NCI-H82 treated with DMSO at 0.1 percent for 48 hours (cell line): ENCODE results near the gene KDM2A.

Experiments used
- DNase-seq: peaks from one replicate; lab custom pipeline; 2025; ENCODE audit not compliant: unreplicated experiment; lab: John Stamatoyannopoulos, UW

Gene KDM2A

DNA sequence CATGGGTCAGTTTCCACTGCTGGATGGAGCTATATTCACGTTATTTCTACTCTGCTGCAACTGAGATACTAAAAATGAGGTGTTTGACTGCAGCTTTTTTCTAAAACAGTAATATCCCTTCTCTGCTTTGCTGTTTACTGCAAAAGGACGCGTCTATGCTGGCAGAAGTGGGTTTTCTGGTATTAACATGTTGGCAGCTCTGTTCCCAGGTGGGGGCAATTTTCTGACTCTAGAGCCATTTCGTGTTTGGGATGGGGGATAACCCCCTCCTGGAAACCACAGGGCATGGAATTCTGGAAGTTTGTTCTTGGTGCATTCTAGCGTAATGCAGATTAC lies 152.1 kb downstream of the KDM2A start:
- no peak for DNase-seq

DNA sequence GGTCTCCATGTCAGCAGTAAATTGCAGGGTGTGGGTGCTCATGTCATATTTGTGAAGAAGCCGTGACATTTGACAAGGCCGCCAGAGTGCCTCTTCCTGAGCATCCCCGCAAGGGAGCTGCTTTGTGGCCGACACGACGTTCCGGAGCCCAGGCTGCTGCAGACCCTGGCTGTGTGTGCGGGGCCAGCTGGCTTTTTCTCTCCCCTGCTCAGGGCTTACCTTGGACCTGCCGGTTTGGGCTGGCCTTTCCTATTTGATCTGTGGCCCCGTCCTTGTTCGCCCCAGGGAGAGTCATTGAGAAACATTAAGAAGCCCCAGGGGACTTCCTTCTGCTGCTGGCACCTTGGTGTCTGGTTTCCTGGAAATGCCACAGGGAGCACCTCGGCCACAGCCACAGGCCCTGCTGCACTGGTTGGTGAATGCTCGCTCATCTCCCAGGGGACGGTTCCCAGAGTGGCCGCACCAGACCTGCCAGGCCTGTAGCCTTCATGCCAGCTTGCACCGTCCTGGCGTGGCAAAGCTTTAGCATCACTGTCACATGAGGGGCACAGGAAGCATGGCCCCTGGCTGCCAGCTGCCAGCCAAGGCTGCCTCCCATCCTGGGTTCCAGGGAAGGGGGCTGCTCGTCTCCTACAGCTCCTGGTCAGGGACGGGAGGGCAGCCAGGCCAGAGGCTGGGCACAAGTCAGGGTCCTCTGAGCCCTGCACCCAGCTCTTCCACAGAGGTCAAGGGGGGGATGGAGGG lies 152.7 kb downstream of the KDM2A start:
- DNase-seq: no peak

DNA sequence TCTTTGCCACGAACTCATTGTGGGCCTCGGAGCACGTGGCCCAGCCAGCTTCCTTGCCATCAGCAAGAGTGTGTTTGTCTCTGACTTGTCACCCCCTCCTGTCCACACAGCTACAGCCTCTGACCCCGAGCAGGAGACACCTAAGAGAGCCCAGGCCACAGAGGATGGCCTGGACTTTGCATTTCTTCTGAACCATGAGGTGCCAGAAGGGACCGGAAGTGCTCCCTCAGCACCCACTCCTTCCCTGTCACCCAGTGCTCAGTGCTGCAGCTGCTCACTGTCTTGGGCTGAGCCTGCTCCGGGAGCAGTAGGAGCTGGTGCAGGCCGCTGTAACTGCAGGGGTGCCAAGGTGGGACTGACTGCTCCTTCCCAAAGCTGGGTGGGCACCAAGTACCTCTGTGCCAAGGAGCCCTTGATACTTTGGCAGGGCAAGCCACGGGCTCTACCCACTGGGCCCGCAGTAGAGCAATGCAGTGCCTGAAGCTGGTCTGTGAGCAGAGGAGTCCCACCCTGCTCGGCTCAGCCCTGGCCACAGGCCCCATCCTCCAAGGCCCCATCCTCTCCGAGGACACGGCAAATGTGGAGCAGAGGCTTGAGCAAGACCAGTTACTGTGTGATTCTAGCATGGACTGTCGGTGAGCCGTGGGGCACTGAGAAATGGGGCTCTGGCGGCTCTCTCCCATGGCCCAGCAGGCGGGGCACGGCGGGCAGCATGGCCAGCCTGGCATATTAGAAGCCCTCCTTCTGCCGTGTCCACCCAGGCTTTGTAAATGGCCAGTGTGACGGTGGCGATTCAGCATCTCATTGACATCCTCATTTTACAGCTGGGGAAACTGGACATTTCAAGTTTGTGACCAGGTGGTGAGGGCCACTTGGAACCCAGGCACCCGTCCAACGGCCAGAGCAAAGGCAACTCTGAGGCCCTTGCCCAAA lies 153.5 kb downstream of the KDM2A start:
- DNase-seq: no peak

DNA sequence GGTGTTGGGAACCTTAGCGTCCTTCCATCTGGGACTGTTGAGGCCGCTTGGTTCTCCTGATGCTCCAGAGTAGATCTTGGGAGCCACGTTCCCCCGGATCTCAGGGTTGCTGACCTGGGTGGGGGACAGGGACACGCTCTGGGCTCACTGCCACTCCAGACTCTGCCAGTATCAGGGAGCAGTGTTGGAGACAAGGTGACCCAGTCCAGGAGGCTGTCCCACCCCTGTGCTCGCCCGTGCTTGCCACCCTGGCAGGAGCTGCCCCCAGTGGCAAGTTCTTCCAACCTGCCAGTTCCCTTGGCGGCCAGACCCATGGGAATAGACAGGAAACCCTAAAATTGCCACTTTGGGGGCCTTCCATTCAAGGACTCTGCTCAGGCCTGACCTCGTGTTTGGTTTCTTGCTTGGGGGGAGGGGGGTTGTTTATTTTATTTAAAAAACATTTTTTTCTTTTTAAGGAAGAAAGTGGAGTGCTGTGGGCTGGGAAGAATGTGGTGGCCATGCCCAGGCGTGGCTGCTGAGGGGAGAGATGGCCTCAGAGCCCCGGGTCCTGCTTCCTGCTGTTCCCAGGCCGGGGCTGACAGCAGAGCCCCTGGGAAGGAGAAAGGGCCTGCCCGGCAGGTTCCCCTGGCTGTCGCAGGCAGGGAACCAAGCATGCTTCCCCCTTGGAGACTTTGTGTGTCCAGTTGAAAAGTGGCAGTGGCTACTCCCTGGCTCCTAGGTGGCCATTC lies 154.4 kb downstream of the KDM2A start:
- DNase-seq: no peak

DNA sequence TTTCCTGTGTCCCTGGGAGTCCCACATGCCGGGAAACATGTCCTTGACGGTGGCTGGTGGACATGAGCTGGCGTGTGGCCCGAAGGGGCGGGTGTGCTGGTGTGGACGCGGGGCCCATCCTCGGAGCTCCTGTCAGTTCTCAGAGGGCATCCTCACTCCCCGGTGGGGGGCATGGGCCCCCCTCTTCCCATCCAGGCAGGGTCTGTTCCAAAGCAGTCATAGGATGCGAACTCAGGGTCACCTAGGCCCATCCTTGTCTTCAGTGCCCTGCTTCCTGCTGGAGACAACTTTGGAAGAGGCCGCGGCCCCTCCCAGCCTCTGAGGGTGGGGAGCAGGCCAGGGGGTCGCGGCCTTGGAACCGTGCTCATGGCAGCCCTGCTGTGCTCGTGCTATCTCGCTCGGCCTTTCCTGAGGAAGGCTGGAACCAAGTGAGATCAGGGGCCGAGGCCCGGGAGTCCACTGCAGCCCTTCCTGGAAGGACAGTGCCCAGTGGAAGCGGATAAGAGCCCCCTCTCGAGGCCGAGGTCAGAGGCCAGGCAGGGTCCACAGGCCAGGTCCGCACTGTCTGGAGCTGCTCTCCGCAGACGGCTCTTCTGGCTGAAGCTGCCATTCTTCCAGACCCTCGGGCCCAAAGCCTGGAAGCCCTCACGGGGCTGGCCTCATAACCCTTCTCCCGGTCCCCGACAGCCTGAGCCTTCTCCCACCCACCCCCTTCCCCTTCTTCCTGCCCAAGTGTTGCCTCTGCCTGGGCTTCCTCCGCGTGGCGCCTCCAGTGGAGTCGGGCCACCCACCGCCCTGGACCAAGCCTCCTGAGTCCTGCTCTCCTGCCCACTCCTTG lies 155.9 kb downstream of the KDM2A start:
- no peak for DNase-seq

DNA sequence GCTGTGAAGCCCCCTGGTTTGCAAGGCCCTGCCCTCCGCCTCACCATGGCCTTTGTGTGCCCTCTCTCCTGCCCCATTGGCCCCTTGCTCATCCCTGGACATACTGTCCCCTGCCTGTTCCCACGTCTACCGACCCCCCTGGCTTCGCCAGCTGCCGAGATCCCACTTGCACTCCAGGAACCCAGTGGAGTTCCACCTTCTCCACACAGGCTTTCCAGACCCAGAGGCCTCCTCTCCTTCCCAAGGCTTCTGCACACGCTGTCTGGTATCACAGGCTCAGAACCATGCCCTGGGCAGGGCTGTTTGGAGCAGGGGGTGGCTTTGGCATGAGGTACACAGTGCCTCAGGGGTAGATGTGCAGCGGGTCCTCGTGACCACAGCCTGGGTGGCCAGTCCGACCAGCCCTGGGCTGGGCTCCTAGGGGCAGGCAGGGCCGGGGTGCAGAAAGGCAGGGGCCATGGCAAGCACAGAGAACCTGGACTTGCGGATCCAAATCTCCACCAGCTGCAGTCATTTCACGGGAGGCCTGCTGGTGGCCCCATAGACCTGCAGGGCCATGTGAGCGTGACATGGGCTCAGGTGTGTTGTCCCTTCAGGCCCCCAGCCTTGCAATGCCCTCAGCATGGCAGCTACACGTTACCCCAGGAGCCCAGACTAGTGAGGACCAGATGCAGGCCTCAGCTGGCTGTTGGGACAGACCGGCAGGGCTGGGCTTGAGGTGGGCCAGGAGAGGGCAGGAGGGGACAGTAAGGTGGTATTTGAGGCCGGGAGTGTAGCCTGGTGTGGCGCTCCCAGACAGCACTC lies 156.7 kb downstream of the KDM2A start:
- DNase-seq: no peak

DNA sequence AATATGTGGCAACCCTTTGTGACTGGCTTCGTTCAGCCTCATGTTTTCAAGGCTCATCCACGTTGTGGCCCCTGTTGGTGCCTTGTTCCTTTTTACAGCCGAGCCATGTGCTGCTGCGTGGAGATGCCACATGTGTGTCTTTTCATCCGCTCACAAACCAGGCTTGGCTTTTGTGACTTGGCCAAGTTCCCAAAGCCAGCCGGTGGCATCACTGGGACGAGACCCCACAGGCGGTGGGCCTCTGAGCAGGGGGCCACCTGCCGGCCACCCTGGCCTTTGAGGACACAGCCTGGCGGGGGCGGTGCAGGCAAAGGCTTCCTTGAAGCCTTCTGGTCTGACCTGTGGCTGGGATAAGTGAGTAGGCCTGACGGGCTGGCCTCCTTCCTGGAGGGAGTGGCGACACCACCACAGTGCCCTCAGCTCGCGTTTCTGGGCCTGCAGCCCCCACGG lies 157.7 kb downstream of the KDM2A start:
- DNase-seq: no peak

DNA sequence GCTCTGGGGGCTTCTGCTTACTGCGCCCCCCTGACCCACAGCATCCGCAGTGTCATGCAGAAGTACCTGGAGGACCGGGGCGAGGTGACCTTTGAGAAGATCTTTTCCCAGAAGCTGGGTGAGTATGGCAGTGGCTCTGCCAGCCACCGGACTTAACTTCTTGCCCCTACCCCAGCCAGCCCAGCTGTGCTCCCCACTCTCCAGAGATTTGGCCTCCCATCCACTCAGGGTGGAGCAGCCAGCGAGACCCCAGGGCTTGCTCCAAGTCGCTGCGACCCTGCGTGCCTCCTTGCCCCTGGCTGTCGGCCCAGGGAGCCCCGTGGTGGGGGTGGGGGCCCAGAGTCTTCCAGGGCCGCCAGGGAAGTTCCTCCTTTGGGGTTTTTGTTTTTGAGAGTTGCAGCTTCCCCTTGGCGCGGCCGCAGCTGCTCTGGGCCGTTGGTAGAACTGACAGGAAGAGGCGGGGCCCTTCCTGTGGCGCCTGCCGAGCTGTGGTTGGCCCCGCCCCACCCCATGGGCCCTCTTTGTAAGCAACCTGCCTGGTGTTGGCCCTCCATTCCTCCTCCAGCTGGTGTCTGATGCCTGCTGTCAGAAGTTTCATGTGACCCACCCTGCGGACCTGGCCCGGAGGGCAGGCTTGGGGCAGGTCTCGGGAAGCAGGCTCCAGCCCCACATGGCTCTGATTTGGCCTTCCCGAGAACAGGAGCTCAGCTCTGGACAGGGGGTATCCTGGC lies 158.3 kb downstream of the KDM2A start:
- no peak for DNase-seq

DNA sequence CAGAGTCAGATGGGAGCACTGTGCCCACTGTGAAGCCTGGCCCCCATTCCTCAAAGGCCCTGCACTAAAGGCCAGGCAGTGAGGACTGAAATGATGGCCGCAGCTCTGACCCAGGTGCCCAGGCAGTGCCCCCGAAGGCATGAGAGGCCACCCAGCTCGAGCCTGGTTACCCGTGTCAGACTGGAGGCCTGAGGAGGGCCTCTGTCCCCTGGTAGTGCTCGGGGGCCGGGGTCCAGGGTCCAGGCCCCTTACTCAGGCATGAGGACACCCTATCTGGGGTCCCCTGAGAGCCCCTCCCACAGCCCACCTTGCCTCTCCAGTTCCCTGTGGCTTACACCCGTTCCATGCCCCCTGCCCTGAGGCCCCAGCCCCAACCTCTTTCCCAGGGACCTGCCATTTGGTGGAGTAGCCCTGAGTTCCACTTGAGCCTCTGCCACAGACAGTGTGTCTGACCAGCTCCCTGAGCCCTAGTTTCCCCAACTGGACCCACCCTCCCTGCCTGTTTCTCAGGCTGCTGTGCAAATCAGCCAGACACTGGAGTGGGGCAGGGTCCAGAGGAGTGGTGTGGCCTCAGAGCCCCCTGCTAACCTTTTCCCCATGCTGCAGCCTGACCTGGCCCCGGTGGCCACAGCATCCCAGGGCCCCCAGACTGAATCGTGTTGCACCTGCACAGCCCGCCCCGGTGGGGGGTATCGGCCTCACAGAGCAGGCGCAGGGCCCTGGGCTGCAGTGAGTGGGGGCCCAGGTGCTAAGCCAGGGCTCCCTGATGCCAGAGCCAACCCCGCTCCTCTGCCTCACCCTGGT lies 159.3 kb downstream of the KDM2A start:
- DNase-seq: no peak

DNA sequence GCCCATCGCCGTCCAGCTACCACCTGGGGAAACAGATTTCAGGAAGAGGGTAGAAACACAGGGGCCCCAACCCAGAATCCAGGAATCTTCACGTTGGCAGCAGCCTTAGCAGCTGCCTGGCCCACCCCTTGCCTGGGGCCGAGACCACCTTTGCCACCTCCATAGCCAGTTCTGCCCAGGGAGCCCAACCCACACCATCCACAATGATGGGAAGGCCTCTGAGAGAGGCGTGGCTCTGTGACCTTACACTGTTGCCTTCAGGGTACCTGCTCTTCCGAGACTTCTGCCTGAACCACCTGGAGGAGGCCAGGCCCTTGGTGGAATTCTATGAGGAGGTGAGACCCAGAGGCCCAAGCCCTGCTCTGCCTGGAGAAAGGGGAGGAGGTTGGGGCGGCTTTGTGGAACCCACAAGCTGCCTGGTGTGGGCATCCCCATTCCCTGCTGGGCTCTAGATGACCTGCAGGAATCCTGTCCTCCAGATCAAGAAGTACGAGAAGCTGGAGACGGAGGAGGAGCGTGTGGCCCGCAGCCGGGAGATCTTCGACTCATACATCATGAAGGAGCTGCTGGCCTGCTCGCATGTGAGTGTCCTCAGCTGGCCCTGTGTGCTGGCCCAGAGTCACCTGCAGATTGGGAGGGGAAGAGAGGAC lies 160.0 kb downstream of the KDM2A start:
- DNase-seq: no peak

DNA sequence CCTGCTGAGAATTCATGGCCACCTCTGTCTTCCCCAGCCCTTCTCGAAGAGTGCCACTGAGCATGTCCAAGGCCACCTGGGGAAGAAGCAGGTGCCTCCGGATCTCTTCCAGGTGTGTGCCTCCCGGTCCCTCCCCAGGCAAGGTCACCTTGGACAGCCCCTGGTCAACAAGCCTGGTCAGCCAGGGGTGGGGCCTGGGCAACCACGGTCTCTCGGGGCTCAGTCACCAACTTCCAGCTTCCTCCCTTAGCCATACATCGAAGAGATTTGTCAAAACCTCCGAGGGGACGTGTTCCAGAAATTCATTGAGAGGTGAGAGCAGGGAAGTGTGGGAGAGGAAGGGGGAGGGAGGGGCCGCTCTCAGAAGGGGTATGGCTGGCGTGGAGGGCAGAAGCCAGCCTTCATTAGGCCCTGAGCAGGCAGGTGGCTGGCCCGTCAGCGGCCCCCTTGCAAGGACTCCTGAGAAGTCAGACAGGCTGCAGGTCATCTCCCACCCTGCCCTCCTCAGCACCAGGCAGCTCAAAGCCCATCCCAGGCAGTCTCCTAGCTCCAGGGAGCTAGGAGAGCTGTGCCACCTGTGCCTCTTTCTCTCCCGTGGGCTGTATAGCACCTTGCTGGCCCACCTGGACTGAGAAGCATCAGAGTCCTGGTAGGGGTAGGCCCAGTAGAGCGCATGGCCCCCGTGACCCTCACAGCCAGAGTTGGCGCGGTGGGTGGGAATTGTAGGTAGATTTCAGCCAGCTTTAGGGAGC lies 160.7 kb downstream of the KDM2A start:
- DNase-seq: no peak

DNA sequence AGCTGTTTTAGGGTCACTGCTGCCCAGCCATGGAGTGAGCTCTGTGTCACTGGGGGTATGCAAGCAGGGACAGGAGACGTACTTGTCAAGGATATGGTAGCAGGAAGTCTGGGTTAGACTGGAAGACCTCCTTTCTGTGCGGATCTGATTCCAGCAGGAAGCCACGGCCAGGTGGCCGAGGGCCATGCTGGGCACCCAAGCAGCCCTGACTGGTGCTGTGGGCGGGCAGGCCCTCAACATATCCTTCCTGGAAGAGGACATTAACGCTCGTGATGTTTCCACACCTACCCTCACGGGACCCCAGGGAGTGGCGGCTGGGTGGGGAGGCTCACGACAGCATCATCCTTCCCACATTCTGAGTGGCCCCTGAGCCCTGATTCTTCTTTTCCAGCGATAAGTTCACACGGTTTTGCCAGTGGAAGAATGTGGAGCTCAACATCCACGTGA lies 161.3 kb downstream of the KDM2A start:
- no peak for DNase-seq

DNA sequence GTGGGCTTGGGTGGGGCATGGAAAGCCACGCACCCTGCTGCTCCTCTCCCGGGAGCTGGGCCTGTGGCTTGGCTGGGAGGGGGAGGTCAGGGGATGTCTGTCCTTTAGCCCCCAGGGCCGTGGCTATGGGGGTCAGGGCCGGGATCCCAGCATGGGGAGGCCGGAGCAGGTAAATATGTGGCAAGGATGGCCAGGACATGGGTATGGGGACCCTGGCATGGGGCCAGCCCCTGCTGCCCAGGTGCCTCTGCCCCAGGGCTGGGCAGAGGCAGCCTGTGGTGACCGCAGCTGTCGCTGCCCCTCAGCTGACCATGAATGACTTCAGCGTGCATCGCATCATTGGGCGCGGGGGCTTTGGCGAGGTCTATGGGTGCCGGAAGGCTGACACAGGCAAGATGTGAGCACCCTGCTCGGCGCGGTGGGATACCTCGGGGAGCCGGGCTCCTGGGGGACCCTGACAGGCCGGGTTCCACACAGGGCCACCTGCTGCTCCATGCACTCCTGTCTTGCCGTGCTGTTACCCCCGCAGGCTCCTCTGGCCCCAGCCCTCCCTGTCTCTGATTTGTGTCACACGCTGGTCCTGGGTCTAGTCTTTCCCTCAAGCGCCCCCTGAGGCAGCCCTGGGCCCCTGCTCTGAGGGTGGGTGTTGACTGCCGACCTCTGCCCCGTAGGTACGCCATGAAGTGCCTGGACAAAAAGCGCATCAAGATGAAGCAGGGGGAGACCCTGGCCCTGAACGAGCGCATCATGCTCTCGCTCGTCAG lies 161.9 kb downstream of the KDM2A start:
- no peak for DNase-seq

DNA sequence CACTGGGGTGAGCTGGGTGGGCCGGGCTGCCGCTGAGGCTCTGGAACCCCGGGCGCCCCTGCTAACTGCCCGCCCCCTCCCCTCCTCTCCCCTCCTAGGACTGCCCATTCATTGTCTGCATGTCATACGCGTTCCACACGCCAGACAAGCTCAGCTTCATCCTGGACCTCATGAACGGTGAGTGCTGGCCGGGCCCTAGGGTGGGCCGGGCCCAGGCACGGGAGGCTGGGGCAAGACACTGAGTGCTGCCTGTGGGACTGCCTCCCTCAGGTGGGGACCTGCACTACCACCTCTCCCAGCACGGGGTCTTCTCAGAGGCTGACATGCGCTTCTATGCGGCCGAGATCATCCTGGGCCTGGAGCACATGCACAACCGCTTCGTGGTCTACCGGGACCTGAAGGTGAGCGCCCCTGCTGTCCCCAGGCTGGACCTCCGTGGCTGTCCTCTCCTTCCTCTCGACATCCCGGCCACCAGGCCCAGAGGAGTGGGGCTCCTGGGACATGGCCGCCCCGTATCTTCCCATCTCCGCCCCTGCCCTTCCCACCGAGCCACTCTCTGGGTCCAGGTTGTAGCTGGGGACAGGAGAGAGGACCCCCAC lies 162.6 kb downstream of the KDM2A start:
- DNase-seq: no peak

DNA sequence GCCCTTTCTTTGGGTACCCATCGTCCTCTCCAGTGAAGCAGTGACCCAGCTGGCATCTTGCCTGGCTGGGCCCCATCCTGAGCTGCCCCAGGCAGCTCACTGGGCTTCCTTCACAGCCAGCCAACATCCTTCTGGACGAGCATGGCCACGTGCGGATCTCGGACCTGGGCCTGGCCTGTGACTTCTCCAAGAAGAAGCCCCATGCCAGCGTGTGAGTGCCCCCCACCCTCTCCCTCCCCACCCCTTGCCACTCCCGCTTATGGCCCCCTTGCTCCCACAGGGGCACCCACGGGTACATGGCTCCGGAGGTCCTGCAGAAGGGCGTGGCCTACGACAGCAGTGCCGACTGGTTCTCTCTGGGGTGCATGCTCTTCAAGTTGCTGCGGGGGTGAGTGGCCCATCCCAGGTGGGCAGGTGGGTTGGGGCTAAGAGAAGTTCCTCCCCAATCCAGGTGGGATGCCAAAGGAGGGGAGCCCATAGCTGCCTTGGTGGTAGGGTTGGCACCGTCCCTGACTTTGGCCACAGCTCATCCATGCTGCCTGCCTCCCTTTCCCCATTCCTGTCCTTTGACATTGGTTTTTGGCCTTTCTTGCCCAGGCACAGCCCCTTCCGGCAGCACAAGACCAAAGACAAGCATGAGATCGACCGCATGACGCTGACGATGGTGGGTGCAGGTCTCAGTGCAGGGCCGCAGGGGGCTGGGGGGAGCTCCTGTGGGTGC lies 163.3 kb downstream of the KDM2A start:
- DNase-seq: no peak
